Skin epidermis (tissue), 12 donors: ENCODE results near the gene CMTM4.
"Not testable (repeated sequence)": the region's sequence is repeated elsewhere in the genome, so short reads cannot be mapped to it uniquely, and the experiment has no call there.

ENCODE experiments used
- H3K27ac ChIP-seq, 21 experiments: fragments of 200-600 bp; sonication (generic) in 11 of 21; one replicate each; pipeline ENCODE4 v1.5.0; 2020; ENCODE audit warnings: mild to moderate bottlenecking in 3 of 21, inconsistent platforms in 2 of 21, moderate library complexity in 2 of 21
- H3K4me3 ChIP-seq, 7 experiments: fragments of 200-600 bp; sonication (generic) in 2 of 7; one replicate each; pipeline ENCODE4 v1.5.0; 2020; ENCODE audit warnings: inconsistent platforms in 2 of 7, mild to moderate bottlenecking in 2 of 7, moderate library complexity in 1 of 7

CMTM4 gene

DNA sequence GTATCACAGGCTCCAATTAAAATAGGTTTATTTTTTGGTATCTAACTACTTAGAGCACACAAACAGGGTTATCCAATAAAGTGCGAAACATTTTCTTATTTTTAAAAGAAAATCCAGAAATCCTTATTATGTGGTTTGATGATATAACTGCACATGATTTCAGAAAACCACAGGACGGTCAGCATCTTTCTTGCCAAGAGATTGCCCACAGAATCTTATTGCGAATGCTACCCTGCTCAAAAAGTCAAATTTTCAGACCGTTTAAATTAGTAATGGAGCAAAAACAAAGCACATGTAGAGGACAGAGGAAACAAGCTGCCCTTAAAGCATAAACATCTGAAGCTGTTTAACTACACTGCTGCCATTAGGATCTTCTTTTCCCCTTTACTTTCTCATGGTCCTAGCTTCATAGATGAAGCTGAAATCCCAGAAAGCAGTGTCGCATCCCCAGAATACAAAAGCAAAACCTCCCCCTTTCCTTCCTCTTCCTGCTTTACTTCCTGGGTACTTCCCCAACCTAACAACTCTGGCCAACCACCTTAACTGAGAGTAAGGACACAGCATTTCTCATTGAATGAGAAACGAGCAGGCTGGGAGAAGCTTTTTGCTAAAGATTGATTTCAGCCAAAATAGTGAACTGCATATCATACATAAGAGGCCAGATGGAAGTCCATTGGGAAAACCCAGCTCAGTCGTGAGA, 43.7 kb downstream of the CMTM4 start:
- peak overlapping the region in 8 of 21 experiments; percentile 1 to 75 (median 38) for H3K27ac ChIP-seq
- no peak overlapping the region for H3K4me3 ChIP-seq

DNA sequence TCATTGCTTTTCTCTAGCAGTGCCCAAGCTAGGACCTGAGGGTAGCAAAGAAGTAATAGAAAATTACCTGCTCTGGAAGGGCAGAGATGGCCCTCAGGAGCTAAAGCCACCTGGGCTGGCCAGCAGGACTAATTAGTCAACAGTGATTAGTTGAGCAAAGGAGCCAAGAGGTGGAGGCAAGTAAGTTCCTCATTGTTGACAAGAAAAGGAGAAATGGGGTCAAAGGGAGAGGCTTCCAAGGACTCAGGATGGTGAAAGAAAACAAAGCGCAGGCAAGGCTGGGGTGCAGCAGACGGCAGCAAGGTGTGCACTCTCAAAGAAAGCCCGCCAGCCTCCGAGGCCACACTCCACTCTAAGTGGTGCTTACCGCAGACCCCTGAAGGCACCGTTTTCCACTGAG, 44.6 kb downstream of the CMTM4 start:
- H3K27ac ChIP-seq, result peak overlapping the region in 4 of 21 experiments; percentile 8 to 74 (median 64)
- H3K4me3 ChIP-seq, result no peak overlapping the region

DNA sequence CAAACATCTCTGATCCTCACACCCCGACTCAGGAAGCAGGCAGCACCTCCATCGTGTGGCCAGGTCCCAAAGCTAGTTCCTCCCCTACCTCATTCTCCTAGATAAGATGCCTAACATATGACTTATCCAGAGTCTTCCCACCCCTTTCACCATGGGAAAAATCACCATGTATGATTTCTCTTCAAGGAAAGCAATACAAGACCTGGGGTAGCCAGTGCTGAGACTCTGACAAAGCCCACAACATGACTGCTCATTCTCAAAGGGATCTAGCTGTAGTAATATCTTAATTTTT, 45.1 kb downstream of the CMTM4 start:
- Histone ChIP-seq H3K4me3 (no peak overlapping the region), H3K27ac (peak overlapping the region in 2 of 21 experiments; percentile 12 to 74)

DNA sequence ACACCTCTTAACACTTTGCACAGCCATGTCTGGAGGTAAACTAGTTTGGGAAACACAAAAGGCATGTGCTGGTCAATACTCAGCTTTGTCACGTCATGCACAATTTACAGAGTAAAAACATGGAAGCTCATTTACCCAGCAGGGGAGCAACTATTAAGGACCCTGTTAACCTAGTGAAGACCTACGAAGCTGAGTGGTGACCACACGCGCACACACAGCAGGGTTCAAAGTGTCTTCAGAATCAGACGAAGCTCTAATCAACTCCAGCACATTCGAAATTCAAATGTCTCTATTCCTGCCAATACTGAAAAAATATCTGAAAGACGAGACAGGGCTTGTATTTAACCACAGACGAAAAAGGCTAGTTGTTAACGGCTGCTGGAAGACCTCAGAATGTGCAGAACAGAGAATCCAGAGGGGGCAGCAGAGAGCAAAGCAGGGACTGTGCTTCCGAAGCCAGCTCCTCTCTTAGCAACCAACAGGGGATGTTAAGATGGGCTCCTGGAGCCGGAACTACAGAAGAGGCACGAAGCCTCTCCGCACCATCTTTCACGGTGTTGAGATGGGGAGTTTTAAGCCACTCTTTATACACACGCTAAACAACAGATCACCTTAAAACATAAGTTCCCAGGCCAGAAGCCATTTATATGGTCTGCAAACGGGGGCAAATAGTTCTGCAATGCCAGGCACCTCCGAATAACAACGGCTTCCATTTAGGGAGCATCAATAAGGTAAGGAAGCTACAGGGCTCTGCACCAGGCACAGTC, 45.7 kb downstream of the CMTM4 start:
- Histone ChIP-seq H3K4me3 (no peak overlapping the region), H3K27ac (peak overlapping the region in 7 of 21 experiments; percentile 12 to 74 (median 45))

DNA sequence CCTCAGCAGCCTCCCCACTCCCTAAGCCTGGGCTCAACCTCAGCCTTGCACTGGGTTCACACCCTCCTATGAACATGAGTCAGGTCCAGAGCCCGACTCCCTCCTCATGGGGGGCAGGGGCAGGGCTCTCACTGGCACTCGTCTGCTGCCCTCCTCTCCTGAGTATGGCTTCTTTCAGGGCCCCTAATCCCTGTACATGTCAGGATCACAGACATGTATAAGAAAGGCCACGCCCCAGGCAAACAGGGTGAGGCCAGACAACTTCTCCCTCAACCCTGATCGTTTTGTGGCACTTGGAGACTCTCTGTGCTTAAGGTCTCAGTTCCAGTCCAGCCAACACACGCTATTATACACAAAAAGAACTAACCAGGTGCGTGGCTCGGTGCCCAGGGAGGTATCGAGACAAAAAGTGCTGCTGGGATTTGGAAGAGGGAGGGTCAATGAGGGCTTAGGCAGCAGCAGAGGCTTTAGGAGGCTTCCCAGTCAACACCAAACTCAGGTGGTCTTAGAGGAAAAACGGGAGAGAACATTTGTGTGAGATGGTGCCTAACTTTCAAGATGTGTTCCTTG, 46.8 kb downstream of the CMTM4 start:
- Histone ChIP-seq H3K27ac (peak overlapping the region in 1 of 21 experiments; percentile 27), H3K4me3 (no peak overlapping the region)

DNA sequence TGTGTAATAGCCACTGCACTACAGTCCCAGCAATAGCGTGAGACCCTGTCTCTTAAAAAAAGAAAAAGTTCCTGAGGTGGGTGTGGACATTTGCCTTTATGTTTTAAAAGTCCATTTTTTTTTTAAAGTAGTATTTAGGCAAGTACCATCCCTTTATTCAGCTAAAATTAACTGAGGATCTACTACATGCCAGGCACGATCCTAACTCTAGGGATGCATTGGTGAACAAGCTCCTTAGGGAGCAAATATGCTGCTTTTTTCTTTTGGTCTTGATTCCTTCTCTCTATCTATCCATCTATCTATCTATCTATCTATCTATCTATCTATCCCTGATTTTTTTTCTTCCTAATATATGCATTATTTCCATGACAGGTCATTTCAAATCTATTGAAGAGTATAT, 47.4 kb downstream of the CMTM4 start:
- no peak overlapping the region for H3K27ac ChIP-seq
- H3K4me3 ChIP-seq, result no peak overlapping the region

DNA sequence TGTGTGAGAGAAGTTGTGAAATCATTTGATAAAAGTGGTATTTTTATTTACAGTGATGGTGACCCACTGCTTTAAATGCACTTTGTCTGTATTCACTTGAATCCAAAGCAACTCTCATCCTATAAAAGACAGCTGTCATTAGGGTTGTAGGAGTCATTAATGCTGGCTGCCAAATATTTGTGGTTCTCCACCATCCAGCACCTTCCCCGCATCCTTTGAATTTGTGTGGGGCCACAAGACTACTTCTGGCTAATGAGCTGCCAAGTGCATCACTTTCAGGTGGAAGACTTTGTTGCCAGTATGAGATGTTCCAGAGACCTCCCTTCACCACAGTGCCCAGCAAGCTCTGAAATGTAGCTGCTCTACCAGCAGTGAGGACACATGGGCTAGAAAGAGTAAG, 48.7 kb downstream of the CMTM4 start:
- Histone ChIP-seq H3K4me3 (no peak overlapping the region), H3K27ac (no peak overlapping the region)

DNA sequence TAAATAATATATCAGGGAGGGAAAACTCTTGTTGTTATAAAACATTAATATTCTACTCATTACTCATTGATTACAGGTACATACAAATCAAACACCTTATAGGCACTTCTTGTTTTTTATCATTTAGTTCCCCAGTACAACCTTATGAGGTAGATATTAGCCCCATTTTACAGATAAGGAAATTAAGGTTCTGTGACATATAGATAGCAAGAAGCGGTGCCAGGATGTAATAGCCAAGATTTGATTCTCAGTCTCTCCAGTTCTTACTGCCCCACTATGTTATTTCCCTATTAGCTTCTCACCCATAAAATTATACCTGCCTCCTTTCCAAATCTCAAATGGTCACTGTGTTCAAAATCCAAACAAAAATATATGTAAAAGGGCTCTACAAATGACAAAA, 55.2 kb downstream of the CMTM4 start:
- Histone ChIP-seq H3K4me3 (no peak overlapping the region), H3K27ac (no peak overlapping the region)

DNA sequence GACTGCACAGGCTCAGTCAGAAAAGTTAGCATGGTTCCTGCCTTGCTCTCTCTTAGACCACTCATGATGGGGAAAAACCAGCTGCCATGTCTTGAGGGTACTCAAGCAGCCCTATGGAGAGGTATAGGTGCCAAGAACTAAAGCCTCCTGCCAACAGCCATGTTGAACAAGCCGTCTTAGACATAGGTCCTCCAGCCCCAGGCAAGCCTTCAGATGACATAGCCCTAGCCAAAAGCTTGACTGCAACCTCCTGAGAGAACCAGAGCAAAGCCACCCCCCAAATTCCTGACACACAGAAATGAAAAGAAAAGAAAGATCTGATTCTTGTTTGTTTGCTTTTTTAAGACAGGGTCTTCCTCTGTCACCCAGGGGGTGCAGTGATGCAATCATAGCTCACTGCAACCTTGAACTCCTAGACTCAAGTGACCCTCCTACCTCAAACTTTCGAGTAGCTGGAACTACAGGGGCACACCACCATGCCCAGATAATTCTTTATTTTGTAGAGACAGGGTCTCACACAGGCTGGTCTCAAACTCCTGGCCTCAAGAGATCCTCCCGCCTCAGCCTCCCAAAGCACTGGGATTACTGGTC, 55.7 kb downstream of the CMTM4 start:
- no peak overlapping the region for H3K27ac ChIP-seq
- no peak overlapping the region for H3K4me3 ChIP-seq

DNA sequence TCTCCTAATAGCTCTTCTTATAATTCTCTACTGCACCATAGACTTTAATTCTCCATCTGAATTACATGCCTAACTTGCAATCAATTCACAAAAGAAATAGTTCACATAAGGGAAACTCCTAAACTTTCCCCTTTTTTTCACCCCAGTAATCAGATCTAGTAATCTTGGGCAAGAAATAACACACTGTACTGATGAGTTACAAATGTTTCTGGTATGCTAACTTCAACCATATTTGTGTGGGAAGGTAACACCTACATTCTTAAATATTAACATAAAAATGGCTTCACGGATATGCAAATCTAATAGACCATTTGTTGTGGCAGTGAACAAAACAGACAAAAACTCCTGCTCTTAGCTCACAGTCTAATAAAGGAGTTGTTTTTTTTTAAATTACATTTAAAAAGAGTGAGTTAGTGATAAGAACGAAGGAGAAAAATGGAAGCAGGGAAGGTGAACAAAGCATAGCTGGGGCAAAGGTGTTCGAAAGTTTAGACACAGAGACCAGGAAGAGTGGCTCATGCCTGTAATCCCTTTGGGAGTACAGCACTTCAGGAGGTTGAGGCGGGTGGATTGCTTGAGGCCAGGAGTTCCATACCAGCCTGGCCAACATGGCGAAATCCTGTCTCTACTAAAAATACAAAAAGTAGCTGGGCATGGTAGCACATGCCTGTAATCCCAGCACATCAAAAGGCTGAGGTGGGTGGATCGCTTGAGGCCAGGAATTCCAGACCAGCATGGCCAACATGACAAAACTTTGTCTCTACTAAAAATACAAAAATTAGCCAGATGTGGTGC, 57.3 kb downstream of the CMTM4 start:
- Histone ChIP-seq H3K4me3 (no peak overlapping the region), H3K27ac (peak overlapping the region in 3 of 21 experiments; percentile 4 to 63 (median 21))

DNA sequence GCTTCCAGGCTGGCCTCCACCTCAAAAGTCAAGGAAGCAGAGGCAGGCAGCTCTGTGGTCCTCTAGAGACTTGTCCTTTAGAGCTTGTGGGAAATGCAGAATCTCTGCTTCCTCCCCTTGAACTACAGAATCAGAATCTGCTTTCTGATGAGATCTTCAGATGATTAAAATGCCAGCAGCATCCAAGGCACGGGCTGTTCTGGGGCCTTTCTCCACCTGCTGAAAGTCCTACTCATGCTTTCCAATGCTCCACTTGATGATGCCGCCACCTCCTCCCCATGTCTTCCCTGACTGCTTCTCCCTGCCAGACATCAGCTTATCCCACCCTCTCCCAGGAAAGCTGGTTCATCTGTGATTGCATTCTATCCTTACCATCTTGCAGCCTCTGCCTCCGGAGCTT, 58.7 kb downstream of the CMTM4 start:
- no peak overlapping the region for H3K4me3 ChIP-seq
- H3K27ac ChIP-seq, result no peak overlapping the region

DNA sequence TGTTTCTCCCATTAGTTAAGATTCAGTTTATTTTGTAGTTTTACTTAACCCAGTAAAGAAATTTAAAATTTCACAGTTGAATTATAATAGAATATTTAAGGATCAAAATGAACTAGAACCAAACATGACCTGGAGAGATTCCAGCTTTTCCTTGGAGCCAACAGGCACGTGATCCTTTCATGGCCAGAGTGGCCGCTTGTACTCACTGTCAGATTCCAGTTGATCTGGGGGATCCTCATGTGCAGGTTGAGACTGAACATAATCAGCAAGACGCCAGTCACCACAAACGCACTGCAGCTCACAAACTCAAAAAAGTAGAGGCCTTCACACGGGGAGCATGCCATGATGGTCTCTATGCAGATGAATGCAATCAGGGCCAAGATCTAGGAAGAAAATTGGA, 60.3 kb downstream of the CMTM4 start:
- no peak overlapping the region for H3K4me3 ChIP-seq
- no peak overlapping the region for H3K27ac ChIP-seq

DNA sequence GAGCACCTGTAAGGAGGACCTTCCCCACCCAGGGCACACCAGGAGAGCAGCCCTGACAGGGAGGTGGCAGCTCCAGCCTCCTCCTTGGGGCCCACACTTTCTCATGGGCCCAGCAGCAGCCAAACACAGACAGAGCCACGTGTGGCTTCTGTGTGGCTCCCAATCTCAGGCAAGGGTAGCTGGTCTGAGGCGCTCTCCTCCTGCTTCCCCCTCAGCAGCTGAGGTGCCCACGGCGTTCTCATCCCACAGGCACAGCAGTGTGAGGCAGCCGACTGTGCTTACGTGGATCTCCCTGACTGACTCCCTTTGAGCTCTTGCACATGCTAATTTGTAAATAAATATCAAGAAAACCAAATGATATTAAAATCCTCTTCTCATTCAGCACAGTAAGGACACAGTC, 61.1 kb downstream of the CMTM4 start:
- H3K4me3 ChIP-seq, result no peak overlapping the region
- H3K27ac ChIP-seq, result peak overlapping the region in 1 of 21 experiments; percentile 33

DNA sequence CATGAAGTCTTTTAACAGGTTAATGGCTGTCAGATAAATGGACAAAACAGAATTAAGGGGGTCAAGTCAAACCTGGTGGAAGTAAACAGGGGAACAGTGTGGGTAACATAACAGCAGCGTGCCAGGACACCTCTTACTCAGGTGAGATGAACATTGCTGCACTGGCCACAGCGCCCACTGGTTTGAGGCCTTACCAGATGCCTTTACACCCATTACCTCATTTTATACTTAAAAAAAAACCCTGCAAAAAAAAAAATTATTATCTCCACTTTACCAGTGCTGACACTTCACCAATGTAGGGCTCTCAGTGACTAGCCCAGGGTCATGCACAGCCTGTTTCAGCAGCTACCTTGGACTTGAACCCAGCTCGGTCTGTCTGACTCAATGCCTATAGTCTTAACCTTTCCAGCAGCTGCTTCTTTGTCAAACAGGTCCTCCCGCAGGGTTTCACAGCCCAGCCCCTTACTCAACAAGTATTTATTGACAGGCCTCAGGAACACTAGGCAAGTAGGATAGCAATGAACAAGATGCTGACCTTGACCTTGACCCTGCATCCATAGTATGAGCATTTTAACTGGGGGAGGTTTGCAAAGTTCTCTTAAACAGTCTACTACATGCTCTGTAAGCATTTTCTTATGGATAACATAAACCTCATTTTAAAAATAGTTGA, 61.9 kb downstream of the CMTM4 start:
- Histone ChIP-seq H3K27ac (no peak overlapping the region), H3K4me3 (no peak overlapping the region)

DNA sequence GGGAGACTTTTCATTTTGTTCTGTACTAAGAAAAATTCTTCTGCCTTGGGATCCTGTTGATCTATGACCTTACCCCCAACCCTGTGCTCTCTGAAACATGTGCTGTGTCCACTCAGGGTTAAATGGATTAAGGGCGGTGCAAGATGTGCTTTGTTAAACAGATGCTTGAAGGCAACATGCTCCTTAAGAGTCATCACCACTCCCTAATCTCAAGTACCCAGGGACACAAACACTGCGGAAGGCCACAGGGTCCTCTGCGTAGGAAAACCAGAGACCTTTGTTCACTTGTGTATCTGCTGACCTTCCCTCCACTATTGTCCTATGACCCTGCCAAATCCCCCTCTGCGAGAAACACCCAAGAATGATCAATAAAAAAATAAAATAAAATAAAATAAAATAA, 65.0 kb downstream of the CMTM4 start:
- H3K4me3 ChIP-seq, result not testable (repeated sequence)
- peak overlapping the region in 1 of 21 experiments; percentile 56 for H3K27ac ChIP-seq

DNA sequence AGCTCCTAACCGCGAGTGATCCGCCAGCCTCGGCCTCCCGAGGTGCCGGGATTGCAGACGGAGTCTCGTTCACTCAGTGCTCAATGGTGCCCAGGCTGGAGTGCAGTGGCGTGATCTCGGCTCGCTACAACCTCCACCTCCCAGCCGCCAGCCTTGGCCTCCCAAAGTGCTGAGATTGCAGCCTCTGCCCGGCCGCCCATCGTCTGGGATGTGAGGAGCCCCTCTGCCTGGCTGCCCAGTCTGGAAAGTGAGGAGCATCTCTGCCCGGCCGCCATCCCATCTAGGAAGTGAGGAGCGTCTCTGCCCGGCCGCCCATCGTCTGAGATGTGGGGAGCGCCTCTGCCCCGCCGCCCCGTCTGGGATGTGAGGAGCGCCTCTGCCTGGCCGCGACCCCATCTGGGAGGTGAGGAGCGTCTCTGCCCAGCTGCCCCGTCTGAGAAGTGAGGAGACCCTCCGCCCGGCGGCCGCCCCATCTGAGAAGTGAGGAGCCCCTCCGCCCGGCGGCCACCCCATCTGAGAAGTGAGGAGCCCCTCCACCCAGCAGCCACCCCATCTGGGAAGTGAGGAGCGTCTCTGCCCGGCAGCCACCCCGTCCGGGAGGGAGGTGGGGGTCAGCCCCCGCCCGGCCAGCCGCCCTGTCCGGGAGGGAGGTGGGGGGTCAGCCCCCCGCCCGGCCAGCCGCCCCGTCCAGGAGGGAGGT, 65.8 kb downstream of the CMTM4 start:
- not testable (repeated sequence) for H3K27ac ChIP-seq, H3K4me3 ChIP-seq

DNA sequence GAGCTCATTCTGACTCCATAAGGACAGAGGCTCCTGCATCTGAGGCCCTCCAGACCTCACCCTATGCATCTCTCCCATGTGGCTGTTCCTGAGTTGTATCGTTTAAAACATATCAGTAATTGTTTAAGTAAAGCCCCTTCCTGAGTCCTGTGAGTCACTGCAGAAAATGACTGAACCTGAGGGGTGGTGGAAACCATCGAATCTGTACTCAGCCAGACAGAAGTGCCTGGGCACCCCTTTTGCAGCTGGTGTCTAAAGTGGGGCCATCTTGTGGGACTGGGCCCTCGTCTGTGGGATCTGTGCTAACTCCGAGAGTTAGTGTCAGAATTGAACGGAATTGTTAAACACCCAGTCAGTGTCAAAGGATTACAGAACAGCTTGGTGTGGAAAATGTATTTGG, 66.7 kb downstream of the CMTM4 start:
- Histone ChIP-seq H3K4me3 (no peak overlapping the region), H3K27ac (no peak overlapping the region)

DNA sequence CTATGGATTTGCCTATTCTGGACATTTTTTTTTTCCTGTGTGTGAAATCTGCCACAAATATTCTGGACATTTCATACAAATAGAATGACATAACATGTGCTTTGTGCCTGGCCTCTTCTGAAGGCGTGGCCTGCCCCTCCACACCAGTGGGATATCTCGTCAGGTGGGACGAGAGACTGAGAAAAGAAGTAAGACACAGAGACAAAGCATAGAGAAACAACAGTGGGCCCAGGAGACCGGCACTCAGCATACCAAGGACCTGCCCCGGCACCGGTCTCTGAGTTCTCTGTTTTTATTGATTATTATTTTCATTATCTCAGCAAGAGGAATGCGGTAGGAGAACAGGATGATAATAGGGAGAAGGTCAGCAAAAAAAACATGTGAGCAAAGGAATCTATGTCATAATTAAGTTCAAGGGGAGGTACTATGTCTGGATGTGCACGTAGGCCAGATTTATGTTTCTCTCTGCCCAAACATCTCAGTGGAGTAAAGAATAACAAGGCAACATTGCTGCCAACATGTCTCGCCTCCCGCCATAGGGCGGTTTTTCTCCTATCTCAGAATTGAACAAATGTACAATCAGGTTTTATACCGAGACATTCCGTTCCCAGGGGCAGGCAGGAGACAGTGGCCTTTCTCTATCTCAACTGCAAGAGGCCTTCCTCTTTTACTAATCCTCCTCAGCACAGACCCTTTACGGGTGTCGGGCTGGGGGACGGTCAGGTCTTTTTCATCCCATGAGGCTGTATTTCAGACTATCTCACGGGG, 68.7 kb downstream of the CMTM4 start:
- not testable (repeated sequence) for H3K27ac ChIP-seq, H3K4me3 ChIP-seq
